Globus pallidus (tissue), 1 donor: ENCODE measurements around the gene NRXN3.
A peak's percentile ranks its signal among the peaks of the same experiment; 100 is the strongest.
"Not testable (repeated sequence)": the region's sequence is repeated elsewhere in the genome, so short reads cannot be mapped to it uniquely, and the experiment has no call there.

Experiments used
- DNase-seq: peaks from one replicate; pipeline ENCODE4 v3.0.0-alpha.2; 2015; ENCODE audit warnings: low spot score

The NRXN3 gene

DNA sequence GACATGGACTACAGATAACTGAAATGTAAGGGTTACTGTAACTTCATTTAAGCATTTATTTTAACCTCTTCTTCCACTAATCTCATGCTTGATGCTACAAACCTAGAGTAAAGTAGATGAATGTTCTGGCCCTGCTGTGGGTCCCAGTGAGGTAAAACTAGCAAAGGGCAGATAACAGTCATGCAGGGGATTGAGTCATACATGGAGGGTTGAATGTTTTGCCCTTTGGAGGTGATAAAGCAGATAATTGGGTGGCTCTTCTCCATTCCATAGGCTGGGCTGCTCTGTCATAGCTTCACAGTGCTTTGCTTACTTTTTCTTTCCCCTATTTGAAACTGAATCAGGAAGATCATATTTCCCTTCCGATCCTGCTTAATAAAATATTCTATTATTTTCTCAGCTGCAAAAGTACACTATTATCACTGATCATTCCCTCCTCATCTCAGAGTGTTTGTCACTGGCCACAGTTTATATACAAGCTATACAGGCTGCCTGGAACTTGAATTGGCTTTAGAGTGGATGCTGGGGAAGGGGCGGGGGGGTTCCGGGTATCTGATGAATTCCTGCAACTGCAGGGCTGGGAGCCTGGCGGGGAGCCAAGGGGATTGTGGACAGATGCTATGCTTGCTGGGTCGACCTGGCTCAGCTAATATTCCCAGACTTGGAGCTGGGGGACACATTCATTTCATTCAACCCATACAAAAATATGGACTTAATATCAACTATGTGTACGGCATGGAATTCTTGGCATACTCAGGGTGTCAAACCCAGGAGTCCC is 235.1 kb downstream of the NRXN3 start:
- DNase-seq: no peak

DNA sequence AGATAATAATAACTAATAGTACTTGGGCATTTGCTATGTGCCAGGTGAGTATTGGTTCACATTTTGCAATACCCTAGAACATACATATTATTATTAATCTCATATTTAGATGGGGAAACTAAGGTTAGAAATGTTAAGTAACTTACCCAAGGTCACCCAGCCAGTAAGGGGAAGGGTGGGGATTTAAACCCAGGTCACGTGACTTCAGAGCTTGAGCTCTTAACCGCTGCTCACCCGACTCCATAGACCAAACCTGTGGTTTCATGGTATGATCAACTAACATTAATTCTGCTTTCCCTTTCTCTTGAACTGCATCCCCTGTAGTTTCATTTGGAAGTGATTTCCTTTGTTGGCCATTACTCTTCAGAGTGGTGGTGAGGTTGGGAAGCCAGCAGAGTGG is 242.3 kb downstream of the NRXN3 start:
- no peak for DNase-seq

DNA sequence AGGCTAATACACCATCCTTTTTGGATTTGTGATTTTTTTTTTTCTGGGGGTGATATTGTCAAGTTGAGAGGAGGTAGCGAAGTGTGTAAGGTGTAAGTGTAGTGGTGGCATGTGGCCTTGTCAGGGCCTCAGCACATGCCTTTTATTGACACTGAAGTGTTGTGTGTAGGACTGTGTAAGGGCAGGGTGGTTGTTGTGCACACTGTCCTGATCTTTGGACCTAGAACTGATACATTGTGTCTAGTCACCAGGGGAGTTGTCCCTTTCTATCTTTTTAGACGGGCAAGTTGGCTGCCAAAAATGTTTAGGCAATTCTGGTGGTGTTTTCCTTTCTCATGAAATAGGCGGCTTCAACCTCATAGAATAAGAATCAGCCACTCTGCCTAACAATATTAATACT is 244.0 kb downstream of the NRXN3 start:
- DNase-seq: no peak

DNA sequence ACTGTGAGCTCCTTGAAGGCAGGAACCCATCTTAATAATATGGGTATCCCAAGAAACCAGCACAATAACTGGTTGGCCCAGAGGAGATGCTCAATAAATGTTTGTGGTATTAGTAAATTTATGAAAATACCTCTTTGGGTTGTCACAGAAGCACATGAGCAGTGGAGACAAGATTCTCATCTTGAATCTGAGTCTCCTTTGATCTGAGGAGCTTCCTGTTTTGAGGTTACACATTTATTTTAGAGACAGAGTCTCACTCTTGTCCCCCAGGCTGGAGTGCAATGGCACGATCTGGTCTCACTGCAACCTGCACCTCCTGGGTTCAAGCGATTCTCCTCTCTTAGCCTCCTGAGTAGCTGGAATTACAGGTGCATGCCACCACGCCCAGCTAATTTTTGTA is 247.4 kb downstream of the NRXN3 start:
- DNase-seq: no peak

DNA sequence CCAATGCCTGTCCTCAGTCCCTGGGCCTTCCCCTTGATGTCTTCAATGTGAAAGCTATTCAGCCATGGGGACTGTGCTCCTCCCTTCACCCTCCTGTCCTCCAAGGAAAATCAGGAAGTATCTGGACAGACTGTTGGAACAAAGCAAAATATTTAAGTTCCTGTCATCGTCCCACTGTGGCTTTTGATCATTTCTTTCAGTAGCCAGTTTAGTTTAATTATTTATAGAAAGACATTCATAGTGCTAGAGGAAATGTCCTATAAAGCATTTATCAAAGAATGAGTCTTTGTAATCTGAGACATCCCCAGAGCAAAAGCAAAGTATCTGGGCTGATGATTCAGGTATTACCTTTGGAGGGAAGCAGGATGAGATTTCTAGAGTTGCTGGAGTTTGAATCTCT is 254.1 kb downstream of the NRXN3 start:
- no peak for DNase-seq

DNA sequence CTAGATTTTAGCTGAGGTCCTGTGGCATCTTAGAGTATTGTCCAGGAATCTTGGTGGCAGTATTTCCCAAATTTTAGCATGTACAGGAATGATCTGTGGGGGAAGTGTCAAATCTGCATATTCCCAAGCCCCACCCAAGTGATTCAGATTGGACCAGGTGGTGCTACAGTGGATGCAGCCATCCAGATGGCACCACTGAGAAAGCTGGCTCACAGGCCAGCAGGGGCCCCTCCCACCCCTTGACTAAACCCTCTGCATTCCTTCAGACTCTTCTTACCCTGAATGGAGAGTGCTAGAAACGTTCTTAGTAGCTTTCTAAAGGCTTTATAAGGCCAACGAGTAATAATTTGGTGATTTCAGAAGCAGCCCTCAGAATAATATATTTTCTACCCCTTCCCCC is 255.2 kb downstream of the NRXN3 start:
- no peak for DNase-seq

DNA sequence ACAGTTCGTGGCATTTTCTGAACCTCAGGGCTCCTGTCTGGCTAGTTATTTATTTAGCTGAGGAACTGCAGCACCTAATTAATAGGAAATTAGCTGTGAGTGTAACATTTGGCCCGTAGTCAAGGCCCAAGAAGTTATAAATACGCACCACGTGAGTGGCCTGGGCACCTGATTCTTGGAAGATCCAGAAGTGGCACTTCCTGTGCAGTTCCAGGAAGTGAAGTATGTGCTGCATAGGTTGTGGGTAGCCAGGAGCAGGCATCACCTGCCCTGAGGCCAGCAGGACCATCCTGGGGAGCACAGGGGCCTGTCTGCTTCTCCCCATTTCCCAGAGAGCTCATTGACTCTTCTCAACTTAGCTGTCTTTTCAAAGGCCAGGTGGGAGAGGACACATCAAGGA is 255.6 kb downstream of the NRXN3 start:
- DNase-seq: no peak

DNA sequence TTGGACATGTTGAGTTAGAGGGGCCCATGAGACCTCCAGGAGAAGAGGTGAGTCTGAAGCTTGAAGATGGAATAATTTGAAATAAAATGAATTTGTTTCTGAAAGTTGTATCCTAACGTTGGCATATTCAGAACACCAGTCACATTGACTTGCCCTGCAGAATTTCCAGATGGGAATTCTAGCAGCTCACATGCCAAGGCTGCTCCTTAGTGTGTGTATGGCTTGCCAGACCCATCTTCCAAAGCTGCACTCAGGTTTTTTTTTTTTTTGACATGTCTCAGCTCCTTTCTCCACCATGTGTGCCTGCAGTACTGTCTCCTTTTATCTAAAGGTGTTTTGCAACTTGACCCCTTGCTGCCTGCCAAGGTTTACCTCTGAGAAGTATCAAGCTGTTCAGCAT is 261.9 kb downstream of the NRXN3 start:
- no peak for DNase-seq

DNA sequence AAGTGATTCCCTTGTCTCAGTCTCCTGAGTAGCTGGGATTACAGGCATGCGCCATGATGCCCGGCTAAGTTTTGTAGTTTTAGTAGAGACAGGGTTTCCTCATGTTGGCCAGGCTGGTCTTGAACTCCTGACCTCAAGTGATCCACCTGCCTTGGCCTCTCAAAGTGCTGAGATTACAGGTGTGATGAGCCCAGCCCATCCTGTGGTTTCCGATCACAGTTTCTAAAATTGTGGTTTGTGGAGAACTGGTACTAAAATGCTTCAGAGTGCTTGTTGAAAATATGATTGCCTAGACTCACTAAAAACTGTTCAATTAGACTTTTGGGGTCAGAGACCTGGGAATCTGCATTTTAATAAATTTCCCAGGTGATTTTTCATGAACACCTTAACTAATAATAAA is 267.3 kb downstream of the NRXN3 start:
- DNase-seq: not testable (repeated sequence)

DNA sequence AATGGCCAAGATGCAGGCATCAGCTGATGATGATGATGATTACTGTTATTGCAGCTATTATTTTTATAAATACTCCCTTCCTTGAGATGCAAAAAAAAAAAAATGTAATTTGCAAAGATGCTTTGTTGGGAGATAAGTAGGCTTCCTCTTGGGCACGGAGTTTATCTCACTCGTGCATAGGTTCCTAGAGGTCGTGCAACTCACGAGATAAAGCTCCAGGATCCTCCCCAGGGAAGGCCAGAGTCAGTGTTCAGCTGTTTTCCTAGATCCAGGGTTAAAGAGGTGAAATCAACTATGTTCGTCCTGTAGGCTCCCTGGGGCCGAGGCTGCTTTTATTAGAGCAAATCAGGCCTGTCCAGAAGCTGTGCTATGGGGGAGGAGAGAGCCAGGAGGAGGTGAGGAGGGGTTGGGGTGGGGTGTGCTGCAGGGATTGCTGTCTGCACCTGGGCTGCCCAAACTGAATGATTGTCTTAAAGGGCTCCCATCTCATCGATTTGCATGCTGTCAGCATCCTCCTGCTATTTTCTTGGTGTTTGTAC is 270.3 kb downstream of the NRXN3 start:
- DNase-seq: no peak

DNA sequence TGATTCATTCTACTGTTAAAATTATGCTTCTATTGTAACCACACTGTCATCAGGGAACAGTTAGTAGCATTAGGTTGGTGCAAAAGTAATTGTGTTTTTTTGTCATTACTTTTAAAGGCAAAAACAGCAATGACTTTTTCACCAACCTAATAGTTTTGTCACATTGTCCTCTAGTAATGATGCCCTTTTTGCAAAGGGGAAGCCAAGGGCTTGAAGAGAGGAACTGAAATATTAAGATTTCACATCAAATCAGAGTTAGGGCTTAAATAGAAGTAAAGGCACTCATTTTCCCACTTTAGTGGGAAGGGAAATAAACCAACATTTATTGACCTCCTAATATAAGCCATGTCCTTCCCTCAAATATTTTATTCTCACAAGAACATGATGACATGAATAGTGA is 273.7 kb downstream of the NRXN3 start:
- no peak for DNase-seq

DNA sequence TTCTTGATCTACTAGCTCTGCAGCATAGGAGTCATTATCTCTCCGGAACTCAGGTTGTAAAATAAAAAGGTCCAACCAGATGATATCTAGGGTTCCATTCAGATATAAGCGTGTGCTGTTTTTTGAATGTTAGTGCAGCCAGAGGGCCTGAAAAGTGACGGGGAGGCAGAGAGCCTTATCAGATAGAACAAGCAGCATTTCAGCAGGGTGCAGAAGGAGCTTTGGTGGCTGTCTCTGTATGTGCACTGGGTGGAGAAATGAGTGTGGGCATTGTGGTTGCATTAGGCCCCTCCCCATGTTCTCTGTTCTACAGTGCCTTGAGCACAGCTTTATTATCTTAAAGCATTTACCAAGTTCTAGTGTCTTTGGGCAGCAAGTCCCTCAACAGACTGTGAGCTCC is 275.1 kb downstream of the NRXN3 start:
- no peak for DNase-seq

DNA sequence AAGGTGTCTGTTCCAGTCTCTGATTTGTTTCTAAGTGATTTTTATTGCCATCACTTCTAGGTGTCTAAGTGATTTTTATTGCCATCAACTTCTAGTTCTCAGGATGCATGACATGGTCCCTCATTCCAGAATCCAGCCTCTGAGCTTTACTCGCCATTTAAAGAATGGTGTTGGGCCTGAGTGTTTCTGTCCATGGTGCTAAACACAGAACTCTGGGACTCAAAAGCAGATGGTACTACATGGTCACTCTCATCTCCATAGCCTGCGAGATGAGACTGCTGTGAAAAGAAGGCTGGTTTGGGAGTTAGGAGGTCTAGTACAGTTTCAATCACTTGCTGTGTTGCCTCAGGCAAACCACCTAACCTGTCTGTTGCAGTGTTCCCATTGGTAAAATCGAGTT is 276.6 kb downstream of the NRXN3 start:
- no peak for DNase-seq

DNA sequence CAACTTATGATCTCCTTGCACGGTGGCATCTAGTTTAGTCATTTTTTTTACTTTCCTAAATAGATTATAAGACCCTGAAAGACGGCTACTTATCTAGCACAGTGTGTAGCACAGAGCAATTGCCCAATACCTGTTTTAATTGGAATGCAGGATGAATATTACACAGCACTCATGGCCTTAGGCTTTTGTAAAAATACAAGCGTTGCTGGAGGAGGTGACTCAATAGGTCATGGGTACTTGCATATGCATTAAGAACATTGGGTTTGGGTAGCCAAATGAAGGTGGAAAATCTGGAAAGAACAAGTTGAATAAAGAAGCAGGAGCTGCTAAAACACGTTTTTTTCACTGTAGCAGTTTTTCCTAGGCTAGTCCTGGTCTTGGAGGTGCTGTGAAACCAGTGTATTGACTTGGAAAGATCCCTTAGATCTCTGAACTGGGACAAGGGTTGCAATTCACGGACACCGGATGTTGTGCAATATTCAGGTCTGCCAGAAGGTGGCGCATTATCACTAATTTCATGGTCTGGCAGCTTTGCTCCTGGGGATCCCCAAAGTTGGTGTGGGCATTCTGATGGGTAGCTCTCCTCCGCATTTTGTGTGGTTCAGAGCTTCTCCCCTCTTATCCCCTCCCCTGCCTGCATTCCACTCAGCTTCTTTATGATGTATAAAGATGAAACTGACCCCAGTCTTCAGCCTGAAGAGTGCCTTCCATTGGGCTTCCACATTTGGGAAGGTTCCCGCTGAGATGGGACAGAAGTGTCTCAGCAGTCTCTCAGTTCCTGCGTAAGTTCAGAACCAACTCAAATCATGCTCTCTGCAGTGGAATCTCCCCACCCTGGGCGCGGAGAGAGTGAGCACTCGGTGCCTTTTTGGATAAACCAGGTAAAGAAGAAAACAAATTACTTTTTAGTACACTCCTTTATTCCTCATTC is 278.3 kb downstream of the NRXN3 start:
- DNase-seq: peak; percentile 61

DNA sequence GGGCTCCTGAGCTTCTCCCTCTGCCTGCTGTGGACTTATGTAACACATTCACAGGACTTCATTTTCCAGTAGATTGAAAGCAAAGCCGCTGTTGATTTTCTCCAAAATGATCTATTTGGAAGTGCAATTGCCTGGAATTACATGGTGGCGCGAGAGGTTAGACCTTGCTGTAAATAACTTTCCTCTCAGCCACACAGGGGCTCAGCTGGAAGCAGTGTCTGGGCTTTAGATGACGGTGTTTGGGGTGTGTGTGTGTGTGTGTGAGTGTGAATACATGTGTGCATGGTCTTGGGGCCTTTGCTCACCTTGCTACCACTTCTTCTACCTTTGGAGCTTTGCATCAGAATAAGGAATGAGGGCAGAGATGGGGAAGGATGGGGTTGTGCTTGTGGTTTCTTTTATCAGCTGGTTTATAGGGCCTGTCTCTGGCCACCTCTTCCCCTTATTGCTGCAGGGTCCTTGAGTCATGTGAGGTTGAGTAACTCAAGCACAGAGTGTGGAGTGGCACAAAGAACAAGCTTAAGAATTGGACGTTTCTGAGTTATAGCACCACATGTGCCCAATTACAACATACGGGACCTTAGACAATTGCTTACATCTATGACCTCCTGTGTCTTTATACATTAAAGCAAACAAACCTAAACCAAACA is 280.6 kb downstream of the NRXN3 start:
- DNase-seq: no peak

DNA sequence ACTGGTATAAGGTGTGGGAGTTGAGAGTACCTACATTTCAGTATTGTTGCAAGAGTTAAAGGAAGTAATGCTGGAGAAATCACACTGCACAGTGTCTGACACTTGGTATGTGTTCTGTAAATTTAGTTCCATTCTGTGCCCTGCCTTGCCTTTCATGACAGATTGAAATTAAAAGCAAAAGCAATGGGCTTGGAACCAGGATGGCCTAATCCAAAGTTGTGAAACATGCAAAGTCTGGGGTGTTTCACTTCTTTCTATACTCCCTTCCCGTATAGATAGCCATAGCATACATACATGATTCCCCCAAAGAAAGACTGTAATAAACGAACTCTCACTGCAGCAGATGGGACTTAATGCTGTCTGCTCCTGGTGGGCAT is 281.1 kb downstream of the NRXN3 start:
- no peak for DNase-seq

DNA sequence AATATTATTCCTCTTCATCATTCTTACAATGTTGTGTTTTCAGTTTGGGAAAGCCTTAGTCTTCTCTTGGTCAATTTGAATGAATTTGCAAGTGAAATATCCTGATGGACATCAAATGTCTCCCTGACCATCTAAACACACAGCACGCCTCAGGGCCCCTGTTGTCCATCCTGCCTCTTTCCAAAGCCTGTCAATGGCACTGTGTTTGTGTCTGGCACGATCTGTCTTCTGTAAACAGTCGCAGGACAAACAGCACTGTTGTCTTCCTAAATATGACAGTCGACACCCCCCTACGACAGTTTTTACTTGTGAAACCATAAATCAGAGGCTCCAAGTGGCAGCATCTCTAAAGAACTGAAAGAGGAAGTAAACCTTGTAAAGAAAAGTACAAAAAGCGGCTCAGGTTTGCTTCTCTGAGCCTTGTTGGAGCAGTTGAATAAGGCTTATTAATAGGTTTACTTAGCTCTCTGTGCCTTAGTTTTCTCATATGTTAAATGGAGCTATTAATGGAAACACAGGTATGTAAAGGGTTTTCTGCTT is 285.8 kb downstream of the NRXN3 start:
- peak; percentile 70 for DNase-seq

DNA sequence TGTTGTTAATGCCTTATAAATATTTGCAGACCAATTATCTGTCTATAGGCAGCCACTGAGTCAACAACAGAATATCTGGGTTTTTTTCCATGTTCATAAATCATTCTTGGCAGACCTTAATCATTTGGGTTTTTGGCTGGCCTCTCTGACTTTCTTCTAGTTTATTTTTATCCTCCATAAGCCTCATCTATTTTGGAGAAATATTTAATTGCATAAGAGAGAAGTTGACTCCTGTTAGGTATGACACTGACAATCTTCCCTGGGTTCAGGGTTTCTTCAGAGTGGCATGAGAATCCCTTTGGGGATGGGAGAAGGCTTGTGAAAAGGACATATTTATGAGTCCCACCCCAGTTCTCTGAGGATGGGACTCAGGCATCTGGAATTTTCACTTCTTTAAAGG is 299.8 kb downstream of the NRXN3 start:
- no peak for DNase-seq

DNA sequence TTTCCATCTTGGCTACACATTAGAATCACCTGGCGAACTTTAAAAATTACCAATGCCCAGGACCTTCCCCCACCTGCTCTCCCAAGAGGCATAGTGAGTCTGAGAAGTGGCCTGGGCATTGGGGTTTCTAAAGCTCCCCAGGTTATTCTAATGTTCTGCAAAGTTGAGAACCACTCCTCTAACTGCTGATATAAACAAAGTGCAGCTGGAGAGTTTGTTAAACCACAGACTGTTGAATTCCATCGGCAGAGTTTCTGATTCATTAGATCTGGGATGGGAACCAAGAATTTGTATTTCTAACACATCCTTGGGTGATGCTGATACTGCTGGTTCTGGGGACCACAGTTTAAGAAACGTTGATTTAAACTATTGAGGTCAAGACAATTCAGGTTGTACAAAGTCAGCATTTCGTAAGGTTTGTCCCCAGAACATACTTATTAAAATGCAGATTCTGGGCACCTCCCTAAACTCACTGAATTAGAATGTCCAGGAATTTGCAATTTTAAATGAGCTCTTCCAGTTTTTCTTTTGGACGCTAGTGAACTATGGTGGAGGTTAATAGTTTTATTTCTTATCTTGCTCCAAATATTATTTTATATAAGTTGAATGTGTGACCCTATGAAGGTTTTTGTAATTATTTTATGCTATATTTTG is 309.1 kb downstream of the NRXN3 start:
- DNase-seq: no peak

DNA sequence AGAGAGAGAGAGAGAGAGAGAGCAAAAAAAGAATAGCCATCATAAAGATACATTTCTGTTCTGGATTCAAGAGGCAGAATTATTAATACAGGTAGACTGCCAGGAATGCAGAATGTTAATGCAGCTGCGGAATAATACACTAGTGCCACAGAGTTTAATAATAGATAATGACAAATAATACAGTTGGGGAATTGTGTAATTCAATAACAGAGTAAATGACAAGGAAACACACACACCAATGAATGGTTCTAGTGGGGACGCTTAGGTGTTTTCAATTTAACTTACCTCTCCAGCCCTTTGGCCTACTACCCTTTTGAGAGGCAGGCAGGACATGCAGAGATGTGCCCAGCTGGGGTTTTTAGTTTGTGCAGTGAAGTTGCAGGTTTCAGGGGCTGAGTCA is 313.9 kb downstream of the NRXN3 start:
- DNase-seq: no peak

DNA sequence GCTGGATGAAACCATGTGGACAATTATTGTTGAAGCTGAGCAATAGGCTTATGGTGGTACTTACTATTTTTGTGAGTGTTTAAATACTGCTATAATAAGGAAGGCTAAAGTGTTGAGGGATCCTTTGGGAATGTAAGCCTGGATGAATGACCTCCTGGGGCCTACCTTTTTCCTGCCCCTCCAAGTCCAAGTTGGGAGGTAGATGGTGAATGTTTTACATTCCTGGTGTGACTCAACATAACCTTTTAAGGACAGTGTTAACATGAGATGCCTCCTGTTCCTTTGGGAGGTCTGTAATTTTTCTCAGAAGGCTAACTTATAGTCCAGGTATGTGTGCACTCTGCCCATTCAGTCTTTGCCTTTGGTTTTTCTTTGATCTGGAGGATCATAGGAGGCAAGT is 315.9 kb downstream of the NRXN3 start:
- DNase-seq: no peak

DNA sequence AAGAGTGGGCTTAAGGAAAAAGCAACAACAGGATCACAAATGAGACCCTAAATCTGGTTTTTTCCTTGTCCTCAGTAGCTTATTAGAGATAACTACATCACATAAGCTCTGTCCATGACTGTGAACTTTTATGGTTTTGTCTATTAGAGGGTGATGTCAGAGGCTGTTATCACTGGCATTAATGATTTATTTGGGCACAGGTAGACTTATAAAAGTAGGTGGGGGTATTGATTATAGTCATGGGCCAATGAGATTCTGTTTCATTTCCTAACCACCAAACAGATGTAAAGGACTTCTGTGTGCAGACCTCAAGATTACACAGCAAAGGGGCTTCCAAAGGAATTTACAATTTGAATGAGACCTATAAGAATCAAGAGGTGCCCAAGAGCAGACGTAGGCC is 316.4 kb downstream of the NRXN3 start:
- no peak for DNase-seq
